IMR-90 (cell line): ENCODE measurements around the gene ZFYVE26. TPM values are rescaled to one million over a fixed set of nuclear protein-coding genes. Genes with fewer than 3 reads are reported as not detected.

Source experiments
- ATAC-seq: fragments of 200-7000 bp; cut with Tn5 transposase; 2 replicates; pipeline ENCODE4 v1.9.1; 2020; ENCODE audit warnings: low read depth, mild to moderate bottlenecking, moderate library complexity
- BruUV-seq: library from RNA; stranded (reverse); fragments of 400-500 nt; replicated peaks from 2 replicates; lab custom pipeline; 2021; lab: Mats Ljungman, UMichigan
- CTCF ChIA-PET: fragments of 300-600 bp; formaldehyde crosslinking; extraction: SDS; loops from one replicate; lab custom pipeline; 2021; ENCODE audit warnings: antibody characterized with exemption; lab: Yijun Ruan, JAX
- POLR2A ChIA-PET: fragments of 300-600 bp; sonication (Branson Sonifier 250); formaldehyde crosslinking; loops from one replicate; lab custom pipeline; 2022; ENCODE audit warnings: antibody characterized with exemption; ENCODE audit not compliant: unreplicated experiment; lab: Charles Lee
- DNase-seq: peaks from one replicate; pipeline ENCODE4 v3.0.0; 2013
- H2AFZ ChIP-seq: replicated peaks from 2 replicates; pipeline ENCODE3; 2013; ENCODE audit warnings: low read length, mild to moderate bottlenecking; ENCODE audit not compliant: poor library complexity
- H2AK5ac ChIP-seq: 2 replicates; pipeline ENCODE4 v1.6.1; 2013; ENCODE audit warnings: low read depth, low read length, inconsistent platforms
- H2AK9ac ChIP-seq: replicated peaks from 2 replicates; pipeline ENCODE3; 2013; ENCODE audit warnings: mild to moderate bottlenecking, low read depth, low read length, moderate library complexity; ENCODE audit not compliant: poor library complexity
- H2BK120ac ChIP-seq: 2 replicates; pipeline ENCODE4 v1.6.1; 2013; ENCODE audit warnings: low read depth, low read length, inconsistent platforms
- H2BK15ac ChIP-seq: 3 replicates; pipeline ENCODE4 v1.6.1; 2013; ENCODE audit warnings: low read depth, low read length, inconsistent platforms
- H2BK20ac ChIP-seq: 2 replicates; pipeline ENCODE4 v1.6.1; 2013; ENCODE audit warnings: low read depth, mild to moderate bottlenecking, inconsistent platforms, low read length, moderate library complexity
- H2BK5ac ChIP-seq: 2 replicates; pipeline ENCODE4 v1.6.1; 2013; ENCODE audit warnings: mild to moderate bottlenecking, low read depth, low read length, inconsistent platforms; ENCODE audit not compliant: poor library complexity, severe bottlenecking
- H3K14ac ChIP-seq: replicated peaks from 2 replicates; pipeline ENCODE4 v1.6.1; 2013; ENCODE audit warnings: low read depth, low read length, inconsistent platforms
- H3K18ac ChIP-seq: 2 replicates; pipeline ENCODE4 v1.6.1; 2013; ENCODE audit warnings: low read depth, low read length, control low read depth
- H3K23ac ChIP-seq: 2 replicates; pipeline ENCODE4 v1.6.1; 2013; ENCODE audit warnings: low read depth, low read length, inconsistent platforms
- H3K27ac ChIP-seq: 2 replicates; pipeline ENCODE4 v1.5.1; 2013; ENCODE audit warnings: mild to moderate bottlenecking, control low read depth, low read length; ENCODE audit not compliant: insufficient read depth
- H3K27me3 ChIP-seq: 2 replicates; pipeline ENCODE4 v1.6.1; 2013; ENCODE audit warnings: low read length; ENCODE audit not compliant: control insufficient read depth, insufficient read depth
- H3K36me3 ChIP-seq: 2 replicates; pipeline ENCODE4 v1.6.1; 2013; ENCODE audit warnings: low read length, mixed read lengths; ENCODE audit not compliant: control insufficient read depth, insufficient read depth
- H3K4ac ChIP-seq: 2 replicates; pipeline ENCODE4 v1.6.1; 2013; ENCODE audit warnings: low read depth, low read length, inconsistent platforms
- H3K4me1 ChIP-seq: 2 replicates; pipeline ENCODE4 v1.6.1; 2013; ENCODE audit warnings: low read length, mixed read lengths; ENCODE audit not compliant: control insufficient read depth, insufficient read depth
- H3K4me2 ChIP-seq: 2 replicates; pipeline ENCODE4 v1.6.1; 2013; ENCODE audit warnings: low read depth, mild to moderate bottlenecking, control low read depth, low read length, moderate library complexity
- H3K4me3 ChIP-seq: 2 replicates; pipeline ENCODE4 v1.5.1; 2013; ENCODE audit warnings: low read depth, mild to moderate bottlenecking, control low read depth, low read length, moderate library complexity; ENCODE audit not compliant: insufficient read depth
- H3K56ac ChIP-seq: 2 replicates; pipeline ENCODE4 v1.6.1; 2013; ENCODE audit warnings: low read length, inconsistent platforms; ENCODE audit not compliant: insufficient read depth; ENCODE audit errors: extremely low read depth
- H3K79me1 ChIP-seq, 2 experiments: 2 replicates each; pipeline ENCODE4 v1.6.1; 2013; ENCODE audit warnings: low read length in 2 of 2, inconsistent platforms in 1 of 2, low read depth in 1 of 2
- H3K9ac ChIP-seq: 2 replicates; pipeline ENCODE4 v1.6.1; 2013; ENCODE audit warnings: low read depth, low read length, control low read depth
- H3K9me1 ChIP-seq: 2 replicates; pipeline ENCODE4 v1.6.1; 2013; ENCODE audit warnings: low read length, inconsistent platforms; ENCODE audit not compliant: insufficient read depth
- H3K9me3 ChIP-seq: 2 replicates; pipeline ENCODE4 v1.6.1; 2013; ENCODE audit warnings: low read length; ENCODE audit not compliant: control insufficient read depth, insufficient read depth
- H4K20me1 ChIP-seq: 2 replicates; pipeline ENCODE4 v1.6.1; 2013; ENCODE audit warnings: low read length, inconsistent platforms; ENCODE audit not compliant: insufficient read depth
- H4K5ac ChIP-seq: 2 replicates; pipeline ENCODE4 v1.6.1; 2013; ENCODE audit warnings: mild to moderate bottlenecking, low read depth, low read length, control low read depth
- H4K8ac ChIP-seq, 2 experiments: 2 replicates each; pipeline ENCODE4 v1.6.1; 2013; ENCODE audit warnings: low read depth in 2 of 2, low read length in 2 of 2, control low read depth in 1 of 2, inconsistent platforms in 1 of 2
- H4K91ac ChIP-seq: 2 replicates; pipeline ENCODE4 v1.6.1; 2013; ENCODE audit warnings: low read depth, low read length, inconsistent platforms; ENCODE audit not compliant: insufficient read depth
- BHLHE40 ChIP-seq: fragments of 150-350 bp; IDR thresholded peaks from 2 replicates; pipeline ENCODE4 v1.6.1; 2016; ENCODE audit warnings: mild to moderate bottlenecking, low read depth, low read length
- CEBPB ChIP-seq: IDR thresholded peaks from 2 replicates; pipeline ENCODE4 v1.6.1; 2012; ENCODE audit warnings: low read depth, low read length, improper control_type of control experiment
- CTCF ChIP-seq: conservative IDR thresholded peaks from 2 replicates; pipeline ENCODE4 v1.5.1; 2012; ENCODE audit warnings: mild to moderate bottlenecking, low read depth, low read length, improper control_type of control experiment
- ELK1 ChIP-seq: fragments of 150-350 bp; IDR thresholded peaks from 2 replicates; pipeline ENCODE4 v1.6.1; 2016; ENCODE audit warnings: low read depth, mild to moderate bottlenecking, low read length, moderate library complexity, borderline replicate concordance
- FOS ChIP-seq: fragments of 150-350 bp; IDR thresholded peaks from 2 replicates; pipeline ENCODE4 v1.6.1; 2016; ENCODE audit warnings: low read depth, low read length
- MAFK ChIP-seq: IDR thresholded peaks from 2 replicates; pipeline ENCODE4 v1.6.1; 2012; ENCODE audit warnings: low read depth, low read length, improper control_type of control experiment
- MAZ ChIP-seq: IDR thresholded peaks from 2 replicates; pipeline ENCODE4 v1.6.1; 2012; ENCODE audit warnings: low read depth, mild to moderate bottlenecking, low read length, improper control_type of control experiment, moderate library complexity, borderline replicate concordance
- MXI1 ChIP-seq: IDR thresholded peaks from 2 replicates; pipeline ENCODE4 v1.6.1; 2012; ENCODE audit warnings: low read depth, mild to moderate bottlenecking, low read length, moderate library complexity, borderline replicate concordance
- NFE2L2 ChIP-seq: fragments of 150-350 bp; IDR thresholded peaks from 2 replicates; pipeline ENCODE4 v1.6.1; 2016; ENCODE audit warnings: low read depth, mild to moderate bottlenecking, low read length
- POLR2A ChIP-seq: IDR thresholded peaks from 2 replicates; pipeline ENCODE4 v1.6.1; 2012; ENCODE audit warnings: mild to moderate bottlenecking, low read depth, low read length
- RAD21 ChIP-seq: IDR thresholded peaks from 2 replicates; pipeline ENCODE4 v1.6.1; 2012; ENCODE audit warnings: low read length, improper control_type of control experiment
- RCOR1 ChIP-seq: IDR thresholded peaks from 2 replicates; pipeline ENCODE4 v1.6.1; 2012; ENCODE audit warnings: mild to moderate bottlenecking, low read length, improper control_type of control experiment; ENCODE audit not compliant: insufficient replicate concordance
- RFX5 ChIP-seq: IDR thresholded peaks from 2 replicates; pipeline ENCODE4 v1.8.0; 2012; ENCODE audit warnings: low read depth, mild to moderate bottlenecking, low read length, moderate library complexity
- SMC3 ChIP-seq: fragments of 150-350 bp; IDR thresholded peaks from 2 replicates; pipeline ENCODE4 v1.6.1; 2016; ENCODE audit warnings: low read depth, mild to moderate bottlenecking, antibody characterized with exemption, low read length, moderate library complexity
- WGBS, 2 experiments: methylation state at CpG; one replicate each; pipeline versions ENCODE4 v1.1.5 to v1.1.7; 2013; ENCODE audit warnings: missing lambda C conversion rate in 2 of 2; ENCODE audit not compliant: insufficient read length in 1 of 2; ENCODE audit errors: extremely low coverage in 2 of 2; 5-methylcytosine and 5-hydroxymethylcytosine counted together
- dilution Hi-C: fragments of 300-500 bp; cut with HindIII; formaldehyde crosslinking; loops from one replicate; pipeline ENCODE4 v1.14.3; 2018; ENCODE audit warnings: low sequenced_read_pairs; ENCODE audit not compliant: unreplicated experiment
- in situ Hi-C: fragments of 300-500 bp; cut with MboI; formaldehyde crosslinking; loops from 3 replicates; pipeline ENCODE4 v1.14.3; 2019; ENCODE audit warnings: low sequenced_read_pairs, inconsistent platforms, mixed read lengths
- intact Hi-C: fragments of 100-400 bp; cut with micrococcal nuclease; formaldehyde crosslinking; loops from 2 replicates; pipeline ENCODE4 v1.10.0; 2022
- polyA plus RNA-seq, 3 experiments: library from polyadenylated mRNA; depleted of rRNA; stranded (reverse); fragments of >200 nt; gene quantifications; 2 replicates each; pipeline ENCODE4 v1.2.3, GENCODE V29; 2012; ENCODE audit warnings: low replicate concordance in 1 of 3
- total RNA-seq: library from RNA; depleted of rRNA; stranded (reverse); fragments of >200 nt; gene quantifications from 2 replicates; pipeline ENCODE4 v1.2.3, GENCODE V29; 2012

Gene ZFYVE26
- total and polyA plus RNA-seq, 2 of the 4 experiments (the other 2 are of a cell fraction), result 6.0 to 11.1 TPM

DNA sequence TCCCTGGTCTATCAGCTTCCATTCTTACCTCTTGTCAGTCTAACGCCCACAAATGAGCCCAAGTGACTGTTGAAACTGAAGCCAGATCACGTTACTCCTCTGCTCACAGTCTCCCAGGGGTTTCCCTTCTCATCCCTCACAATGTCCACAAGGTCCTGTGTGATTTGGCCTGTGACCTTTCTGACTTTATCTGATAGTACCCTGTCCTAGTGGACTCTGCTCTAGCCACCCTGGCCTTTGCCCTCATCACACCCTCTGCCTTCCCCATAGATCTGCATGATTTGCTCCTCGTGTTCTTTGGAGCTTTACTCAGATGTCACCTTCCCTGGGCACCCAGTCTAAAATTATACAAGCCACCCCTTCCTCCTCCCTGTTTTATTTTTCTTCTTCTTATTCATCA, 59.2 kb downstream of the ZFYVE26 start:
- Histone ChIP-seq H3K9ac (no peak overlapping the region), H3K56ac (no peak overlapping the region), H3K4ac (no peak overlapping the region), H3K14ac (no peak overlapping the region), H2AK9ac (no peak overlapping the region), H2AK5ac (no peak overlapping the region), H2BK5ac (no peak overlapping the region), H3K79me1 (no peaks in the 10 kb centered on the region), H3K9me1 (peaks cover 6% of the 10 kb centered on the region; the same call in 1 of the 2 replicates), H2BK20ac (no peak overlapping the region), H3K4me2 (no peak overlapping the region), H3K36me3 (peaks cover 37% of the 10 kb centered on the region), H3K23ac (no peak overlapping the region), H3K18ac (no peak overlapping the region), H3K9me3 (no peaks in the 10 kb centered on the region), H3K27me3 (no peaks in the 10 kb centered on the region), H4K20me1 (no peaks in the 10 kb centered on the region), H3K4me3 (no peak overlapping the region), H4K5ac (no peak overlapping the region), H3K4me1 (no peaks in the 10 kb centered on the region), H4K8ac (no peak overlapping the region), H2BK15ac (no peak overlapping the region), H4K91ac (no peak overlapping the region), H2AFZ (no peak overlapping the region), H2BK120ac (no peak overlapping the region), H3K27ac (no peak overlapping the region)
- dilution Hi-C loops, result no loop called here
- ChIA-PET CTCF (no interaction called here), POLR2A (no interaction called here)
- intact Hi-C loops, result no loop called here
- no TSS peak for BruUV-seq
- DNase-seq (no peak), ATAC-seq (no peak)
- no peak for TF ChIP-seq MAZ
- no peak for TF ChIP-seq POLR2A
- no peak for TF ChIP-seq RCOR1
- no peak for TF ChIP-seq ELK1
- no peak for TF ChIP-seq NFE2L2
- TF ChIP-seq FOS, result no peak
- TF ChIP-seq CTCF, result no peak
- no peak for TF ChIP-seq SMC3
- no peak for TF ChIP-seq MXI1
- TF ChIP-seq CEBPB, result no peak
- TF ChIP-seq RFX5, result no peak
- TF ChIP-seq MAFK, result no peak
- no peak for TF ChIP-seq RAD21
- no peak for TF ChIP-seq BHLHE40
- 83% methylated on average over 3 of the region's 3 CpGs; no CpG with 5 or more reads in 1 of the 2 experiments for WGBS, 2 experiments
- in situ Hi-C loops, result no loop called here
